Stimulated activated CD4-positive, alpha-beta T cell treated with anti-CD3 and anti-CD28 coated beads, Interleukin-2, amount 100 ng/mL, for 24 hours (primary cell): ENCODE measurements around the gene CEP19.
"Not testable (repeated sequence)": the region's sequence is repeated elsewhere in the genome, so short reads cannot be mapped to it uniquely, and the experiment has no call there.

Experiments
- DNase-seq, 2 donors: peaks; one replicate each; pipeline ENCODE4 v3.0.0-alpha.2; 2020

The CEP19 gene

DNA sequence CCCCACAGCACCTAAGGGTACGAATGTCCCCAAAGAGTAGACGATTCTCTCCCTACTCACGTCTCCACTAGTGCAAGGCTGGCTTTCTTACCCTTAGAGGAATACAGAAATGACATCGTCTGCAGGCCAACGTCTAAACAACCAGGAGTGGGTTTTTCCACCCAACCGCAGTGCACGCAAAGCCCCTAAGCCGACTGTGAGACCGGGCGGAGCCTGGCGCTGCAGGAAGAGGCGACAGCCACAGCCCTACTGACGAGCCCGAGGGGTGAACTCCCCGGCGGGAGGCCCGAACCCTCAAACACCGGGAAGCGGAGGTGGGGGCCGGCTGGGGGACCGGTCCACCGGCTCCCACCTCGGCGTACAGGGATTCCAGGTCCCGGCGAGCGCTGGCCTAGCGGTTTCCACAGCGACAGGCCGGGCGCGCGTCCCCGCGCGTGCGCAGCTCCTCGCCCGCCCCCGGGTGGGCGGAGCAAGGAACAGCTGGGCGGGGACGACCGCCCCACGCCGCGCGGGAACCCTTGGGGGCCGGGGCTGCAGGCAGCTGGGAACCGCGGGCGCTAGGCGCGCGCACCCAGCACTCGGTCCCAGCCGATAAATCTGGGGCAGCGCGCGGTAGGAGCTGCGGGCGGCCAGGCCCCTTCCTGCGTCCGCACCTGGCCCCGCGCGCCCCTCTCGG is at the start of gene CEP19, which contains the start of gene PIGX:
TSS of gene CEP19 (minus strand) at position 413 of the 676 bp plus-strand sequence. CDS start 3,593 bp downstream, outside the sequence.
TSS of gene PIGX (plus strand) at position 540 of the 676 bp plus-strand sequence.
- DNase-seq, result peak; percentile 86 to 89

- no peak for DNase-seq
Observed at GRCh38 chr3:196757876-196758739, 46.1 kb upstream of the CEP19 start.

GRCh38 chr3:196756732-196757131 is 44.7 kb upstream of the CEP19 start:
- no peak for DNase-seq

DNA sequence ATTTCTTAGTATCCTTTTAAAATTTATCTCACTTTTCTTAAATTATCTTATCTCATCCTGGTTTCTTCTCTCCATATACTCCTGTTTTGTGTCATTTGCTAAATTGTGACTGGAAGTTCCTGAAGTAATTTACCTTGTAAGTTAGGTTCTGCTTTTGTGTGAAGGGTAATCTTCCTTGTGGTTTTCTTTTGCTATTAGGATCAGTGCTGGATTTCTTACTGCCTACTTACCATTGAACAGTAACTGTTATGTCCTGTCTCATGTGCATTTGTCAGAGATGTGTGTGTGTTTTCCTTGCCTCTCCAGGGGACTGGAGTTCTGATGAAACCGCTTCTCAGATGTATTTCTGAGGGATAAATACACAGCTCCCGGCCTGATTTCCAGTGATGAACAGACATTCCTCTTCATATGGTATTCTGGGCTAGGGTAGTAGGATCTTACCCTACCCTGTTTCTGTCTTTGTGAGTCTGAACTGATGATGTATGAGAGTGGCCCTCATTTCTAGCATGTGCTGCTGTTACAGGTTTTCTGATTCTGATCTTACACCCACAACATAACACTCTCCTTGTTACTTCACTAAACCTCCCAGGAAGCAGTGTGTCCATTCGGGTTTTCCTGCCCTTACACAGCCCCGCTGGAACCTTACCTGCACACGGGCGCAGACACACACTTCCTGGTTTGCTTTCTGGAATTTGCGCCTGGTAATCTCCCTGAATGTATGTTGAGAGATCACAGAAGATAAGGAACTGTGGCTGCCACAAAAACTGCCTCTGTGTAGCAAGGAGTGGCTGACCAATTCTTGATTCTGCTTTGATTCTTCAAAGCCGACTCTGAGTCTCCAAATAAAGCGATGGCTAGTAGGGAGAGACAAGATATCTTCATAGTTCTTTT is 42.3 kb upstream of the CEP19 start:
- DNase-seq, result no peak

DNA sequence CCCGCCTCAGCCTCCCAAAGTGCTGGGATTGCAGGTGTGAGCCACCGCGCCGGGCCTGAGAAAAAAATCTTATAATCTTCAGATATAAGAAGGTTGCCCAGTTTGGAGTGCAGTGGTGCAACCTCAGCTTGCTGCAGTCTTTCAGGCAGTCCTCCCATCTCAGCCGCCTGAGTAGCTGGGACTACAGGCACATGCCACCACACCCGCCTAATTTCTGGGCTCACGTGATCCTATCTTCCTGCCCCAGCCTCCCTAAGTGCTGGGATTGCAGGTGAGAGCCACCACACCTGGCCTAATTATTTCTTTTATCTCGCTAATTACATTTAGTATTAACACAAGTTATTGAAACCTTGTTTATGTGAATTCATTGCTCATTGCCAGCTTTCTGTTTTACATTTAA is 41.2 kb upstream of the CEP19 start:
- no peak for DNase-seq

GRCh38 chr3:196749125-196749524 is 37.1 kb upstream of the CEP19 start:
- DNase-seq, result no peak

GRCh38 chr3:196743569-196743968 is 31.5 kb upstream of the CEP19 start:
- not testable (repeated sequence) for DNase-seq

DNA sequence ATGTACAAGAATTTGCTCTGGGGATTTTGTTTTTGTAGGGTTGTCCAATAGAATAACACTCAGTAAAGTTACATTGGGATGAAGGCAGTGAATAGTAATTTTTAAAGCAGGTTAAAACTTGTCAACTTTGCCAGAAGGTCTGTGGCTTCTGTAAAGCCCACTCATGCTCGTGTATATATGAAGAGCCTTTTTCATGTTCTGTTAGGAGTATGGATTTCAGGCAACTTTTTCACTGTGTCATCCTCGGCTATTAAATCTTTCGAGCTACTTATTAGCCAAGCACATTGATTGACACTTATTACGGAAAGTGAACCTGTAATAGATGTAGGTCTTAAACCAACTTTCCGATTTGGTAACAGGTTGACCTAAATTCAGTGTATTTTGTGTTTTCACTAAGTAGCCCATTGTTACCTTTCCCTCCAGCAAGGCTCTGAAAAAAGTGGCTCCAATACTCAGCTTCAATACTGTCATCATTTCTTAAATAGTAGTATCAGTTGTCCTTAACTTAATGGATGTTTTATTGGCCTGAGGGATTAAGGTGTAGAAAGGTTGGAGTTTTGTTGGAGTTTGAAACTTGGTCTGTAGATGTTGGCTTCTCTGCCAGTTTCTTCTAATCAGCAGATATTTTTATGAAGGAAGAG is 29.3 kb upstream of the CEP19 start:
- no peak for DNase-seq

- peak; percentile 34 to 51 for DNase-seq
Observed at GRCh38 chr3:196740481-196741248, 28.6 kb upstream of the CEP19 start.

GRCh38 chr3:196739671-196740480 is 27.8 kb upstream of the CEP19 start, which contains the start of gene PAK2:
TSS of gene PAK2 (plus strand) at chr3:196739857. CDS start at chr3:196782647, 42,790 bp downstream.
- DNase-seq, result peak; percentile 92

DNA sequence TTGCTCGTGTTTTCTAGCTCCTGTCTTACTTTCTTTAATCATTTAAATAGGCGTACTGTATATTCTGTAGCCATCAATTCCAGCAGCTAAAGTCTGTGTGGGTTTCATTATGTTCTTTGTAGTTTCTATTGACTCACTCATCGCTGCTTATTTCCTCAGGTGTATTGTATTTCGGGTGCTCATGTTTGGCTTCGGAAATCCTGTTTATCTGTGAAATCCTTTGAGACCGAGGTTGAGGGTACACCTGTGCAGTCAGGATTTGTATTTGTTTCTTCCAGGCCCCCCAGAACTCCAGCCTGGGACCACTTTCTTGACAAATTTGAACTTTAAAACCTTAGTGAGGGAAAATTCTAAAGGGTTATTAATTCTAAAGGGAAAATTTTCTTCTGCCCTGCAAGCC is 25.6 kb upstream of the CEP19 start:
- DNase-seq, result no peak

DNA sequence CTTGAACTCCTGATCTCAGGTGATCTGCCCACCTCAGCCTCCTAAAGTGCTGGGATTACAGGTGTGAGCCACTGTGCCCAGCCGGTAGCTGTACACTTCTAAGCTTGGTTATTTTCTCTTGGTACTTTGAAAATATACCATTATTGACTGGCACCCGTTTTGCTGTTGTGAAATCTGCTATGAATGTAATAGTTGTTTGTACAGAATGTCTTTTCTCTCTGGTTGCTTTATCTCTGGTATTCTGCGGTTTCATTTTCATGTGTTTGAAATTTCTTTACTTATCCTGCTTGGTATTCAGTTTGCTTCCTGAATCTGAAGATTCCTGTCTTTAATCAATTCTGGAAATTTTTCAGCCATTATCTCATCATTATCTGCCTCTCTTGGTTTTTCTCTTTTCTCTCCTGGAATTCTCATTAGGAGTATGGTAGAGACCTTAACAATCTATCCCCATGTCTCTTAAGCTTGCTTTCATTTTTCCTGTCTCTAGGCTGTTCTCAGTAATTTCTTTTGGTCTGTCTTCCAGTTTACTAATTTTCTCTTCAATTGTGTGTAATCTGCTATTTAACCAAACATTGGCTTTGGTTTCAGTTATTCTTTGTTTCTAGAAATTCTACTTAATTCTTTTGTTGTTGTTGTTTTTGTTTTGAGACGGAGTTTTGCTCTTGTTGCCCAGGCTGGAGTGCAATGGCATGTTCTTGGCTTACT is 24.8 kb upstream of the CEP19 start:
- no peak for DNase-seq

DNA sequence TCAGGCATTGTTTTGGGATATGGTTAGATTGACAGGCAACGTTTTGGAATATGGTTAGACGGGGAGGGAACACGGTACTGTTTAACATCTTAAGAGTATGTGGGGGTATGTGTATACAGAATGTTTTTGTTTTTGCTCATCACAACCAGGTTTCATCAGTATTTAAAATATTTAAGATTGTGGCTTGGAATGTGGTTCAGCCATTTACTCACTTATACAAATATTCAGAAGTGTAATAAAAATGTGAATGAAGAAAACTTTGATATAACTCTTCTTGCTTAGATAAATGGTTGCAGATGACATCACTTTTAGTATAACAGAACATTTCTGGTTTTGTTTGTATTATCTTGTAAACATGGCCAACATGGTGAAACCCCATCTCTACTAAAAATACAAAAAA is 23.7 kb upstream of the CEP19 start:
- no peak for DNase-seq

GRCh38 chr3:196726788-196727675 is 15.0 kb upstream of the CEP19 start:
- no peak for DNase-seq

DNA sequence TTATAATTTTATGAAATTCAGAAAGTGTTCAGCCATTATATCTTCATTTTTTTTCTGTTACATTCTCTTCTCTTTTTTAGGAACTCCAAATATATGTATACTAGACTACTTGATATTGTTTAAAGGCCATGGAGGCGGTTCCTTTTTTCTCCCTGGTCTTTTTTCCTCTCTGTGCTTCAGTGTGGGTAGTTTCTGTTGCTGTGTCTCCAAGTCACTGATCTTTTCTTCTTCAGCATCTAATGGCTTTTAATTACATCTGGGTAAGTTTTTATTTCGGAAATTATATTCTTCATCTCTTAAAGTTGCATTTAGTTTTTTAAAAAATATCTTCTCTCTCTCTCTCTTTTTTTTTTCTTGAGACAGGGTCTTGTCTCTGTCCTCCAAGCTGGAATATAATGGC is 9.0 kb upstream of the CEP19 start:
- no peak for DNase-seq

DNA sequence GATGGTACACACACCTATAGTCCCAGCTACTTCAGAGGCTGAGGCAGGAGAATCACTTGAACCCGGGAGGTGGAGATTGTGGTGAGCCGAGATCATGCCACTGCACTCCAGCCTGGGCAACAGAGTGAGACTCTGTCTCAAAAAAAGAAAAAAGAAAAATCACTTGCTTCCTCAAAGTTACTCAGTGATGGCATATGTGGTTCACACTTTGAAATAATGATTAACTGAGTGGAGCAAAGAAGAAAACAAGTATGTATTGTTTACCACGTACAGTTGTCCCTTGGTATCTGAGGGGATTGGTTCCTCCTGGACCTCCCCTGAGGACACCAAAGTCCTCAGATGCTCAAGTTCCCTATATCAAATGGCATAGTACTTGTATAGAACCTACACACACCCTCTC is 5.1 kb upstream of the CEP19 start:
- not testable (repeated sequence) for DNase-seq

- peak; percentile 75 to 78 for DNase-seq
Observed at GRCh38 chr3:196712514-196713413, 714 bp upstream of the CEP19 start.

- DNase-seq, result no peak
Observed at GRCh38 chr3:196708467-196708866, 3.6 kb downstream of the CEP19 start.
